ENCODE data around the gene GUK1. TPM values are rescaled to one million over a fixed set of nuclear protein-coding genes. Genes with fewer than 3 reads are reported as not detected.

GUK1 gene
- polyA plus RNA-seq, 1 donor from 2014 or later: 502 TPM

- Histone ChIP-seq H3F3A (ENCODE audit: insufficient read depth, low read length, poor library complexity, severe bottlenecking) (no peaks in the 10 kb centered on the region), H3K9ac (ENCODE audit: low read length) (no peak overlapping the region), H3K9me2 (ENCODE audit: insufficient read depth, low read length) (no peaks in the 10 kb centered on the region), H3K9me3 (ENCODE audit: low read length) (no peaks in the 10 kb centered on the region), H3K4me3 (ENCODE audit: low read length) (no peak overlapping the region), H2AFZ (ENCODE audit: low read depth, low read length) (no peak overlapping the region), H3K4me2 (ENCODE audit: low read length) (no peak overlapping the region), H3K27ac (ENCODE audit: low read length) (no peak overlapping the region), H4K20me1 (ENCODE audit: insufficient read depth) (no peaks in the 10 kb centered on the region), H3K79me2 (replicated peaks; ENCODE audit: insufficient read depth, low read length) (no peaks in the 10 kb centered on the region), H3K36me3 (ENCODE audit: insufficient read depth, low read length) (no peaks in the 10 kb centered on the region), H3K27me3 (ENCODE audit: insufficient read depth, low read depth, low read length) (no peaks in the 10 kb centered on the region)
- TF ChIP-seq POLR2AphosphoS5 (IDR thresholded peaks at IDR 0.05) (no peak), MXI1 (conservative IDR thresholded peaks at IDR 0.05; ENCODE audit: poor library complexity, severe bottlenecking) (no peak), SMC3 (conservative IDR thresholded peaks at IDR 0.05; ENCODE audit: poor library complexity) (no peak), RAD21 (conservative IDR thresholded peaks at IDR 0.05) (no peak), TAF1 (IDR thresholded peaks at IDR 0.05; ENCODE audit: low read depth) (no peak), EZH2 (IDR thresholded peaks at IDR 0.05; ENCODE audit: borderline replicate concordance, insufficient read depth, low read length, poor library complexity, severe bottlenecking) (no peak), EP300 (conservative IDR thresholded peaks at IDR 0.05; ENCODE audit: poor library complexity, severe bottlenecking) (no peak)
- TF ChIP-seq, protein P1, sequence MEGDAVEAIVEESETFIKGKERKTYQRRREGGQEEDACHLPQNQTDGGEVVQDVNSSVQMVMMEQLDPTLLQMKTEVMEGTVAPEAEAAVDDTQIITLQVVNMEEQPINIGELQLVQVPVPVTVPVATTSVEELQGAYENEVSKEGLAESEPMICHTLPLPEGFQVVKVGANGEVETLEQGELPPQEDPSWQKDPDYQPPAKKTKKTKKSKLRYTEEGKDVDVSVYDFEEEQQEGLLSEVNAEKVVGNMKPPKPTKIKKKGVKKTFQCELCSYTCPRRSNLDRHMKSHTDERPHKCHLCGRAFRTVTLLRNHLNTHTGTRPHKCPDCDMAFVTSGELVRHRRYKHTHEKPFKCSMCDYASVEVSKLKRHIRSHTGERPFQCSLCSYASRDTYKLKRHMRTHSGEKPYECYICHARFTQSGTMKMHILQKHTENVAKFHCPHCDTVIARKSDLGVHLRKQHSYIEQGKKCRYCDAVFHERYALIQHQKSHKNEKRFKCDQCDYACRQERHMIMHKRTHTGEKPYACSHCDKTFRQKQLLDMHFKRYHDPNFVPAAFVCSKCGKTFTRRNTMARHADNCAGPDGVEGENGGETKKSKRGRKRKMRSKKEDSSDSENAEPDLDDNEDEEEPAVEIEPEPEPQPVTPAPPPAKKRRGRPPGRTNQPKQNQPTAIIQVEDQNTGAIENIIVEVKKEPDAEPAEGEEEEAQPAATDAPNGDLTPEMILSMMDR (IDR thresholded peaks at IDR 0.05; ENCODE audit: poor library complexity, severe bottlenecking): no peak
- TF ChIP-seq, protein P2, sequence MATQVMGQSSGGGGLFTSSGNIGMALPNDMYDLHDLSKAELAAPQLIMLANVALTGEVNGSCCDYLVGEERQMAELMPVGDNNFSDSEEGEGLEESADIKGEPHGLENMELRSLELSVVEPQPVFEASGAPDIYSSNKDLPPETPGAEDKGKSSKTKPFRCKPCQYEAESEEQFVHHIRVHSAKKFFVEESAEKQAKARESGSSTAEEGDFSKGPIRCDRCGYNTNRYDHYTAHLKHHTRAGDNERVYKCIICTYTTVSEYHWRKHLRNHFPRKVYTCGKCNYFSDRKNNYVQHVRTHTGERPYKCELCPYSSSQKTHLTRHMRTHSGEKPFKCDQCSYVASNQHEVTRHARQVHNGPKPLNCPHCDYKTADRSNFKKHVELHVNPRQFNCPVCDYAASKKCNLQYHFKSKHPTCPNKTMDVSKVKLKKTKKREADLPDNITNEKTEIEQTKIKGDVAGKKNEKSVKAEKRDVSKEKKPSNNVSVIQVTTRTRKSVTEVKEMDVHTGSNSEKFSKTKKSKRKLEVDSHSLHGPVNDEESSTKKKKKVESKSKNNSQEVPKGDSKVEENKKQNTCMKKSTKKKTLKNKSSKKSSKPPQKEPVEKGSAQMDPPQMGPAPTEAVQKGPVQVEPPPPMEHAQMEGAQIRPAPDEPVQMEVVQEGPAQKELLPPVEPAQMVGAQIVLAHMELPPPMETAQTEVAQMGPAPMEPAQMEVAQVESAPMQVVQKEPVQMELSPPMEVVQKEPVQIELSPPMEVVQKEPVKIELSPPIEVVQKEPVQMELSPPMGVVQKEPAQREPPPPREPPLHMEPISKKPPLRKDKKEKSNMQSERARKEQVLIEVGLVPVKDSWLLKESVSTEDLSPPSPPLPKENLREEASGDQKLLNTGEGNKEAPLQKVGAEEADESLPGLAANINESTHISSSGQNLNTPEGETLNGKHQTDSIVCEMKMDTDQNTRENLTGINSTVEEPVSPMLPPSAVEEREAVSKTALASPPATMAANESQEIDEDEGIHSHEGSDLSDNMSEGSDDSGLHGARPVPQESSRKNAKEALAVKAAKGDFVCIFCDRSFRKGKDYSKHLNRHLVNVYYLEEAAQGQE (IDR thresholded peaks at IDR 0.05; ENCODE audit: borderline replicate concordance): no peak
These were observed 10.0 kb downstream of the GUK1 start for GRCh38 chr1:228150120-228150460.

DNA sequence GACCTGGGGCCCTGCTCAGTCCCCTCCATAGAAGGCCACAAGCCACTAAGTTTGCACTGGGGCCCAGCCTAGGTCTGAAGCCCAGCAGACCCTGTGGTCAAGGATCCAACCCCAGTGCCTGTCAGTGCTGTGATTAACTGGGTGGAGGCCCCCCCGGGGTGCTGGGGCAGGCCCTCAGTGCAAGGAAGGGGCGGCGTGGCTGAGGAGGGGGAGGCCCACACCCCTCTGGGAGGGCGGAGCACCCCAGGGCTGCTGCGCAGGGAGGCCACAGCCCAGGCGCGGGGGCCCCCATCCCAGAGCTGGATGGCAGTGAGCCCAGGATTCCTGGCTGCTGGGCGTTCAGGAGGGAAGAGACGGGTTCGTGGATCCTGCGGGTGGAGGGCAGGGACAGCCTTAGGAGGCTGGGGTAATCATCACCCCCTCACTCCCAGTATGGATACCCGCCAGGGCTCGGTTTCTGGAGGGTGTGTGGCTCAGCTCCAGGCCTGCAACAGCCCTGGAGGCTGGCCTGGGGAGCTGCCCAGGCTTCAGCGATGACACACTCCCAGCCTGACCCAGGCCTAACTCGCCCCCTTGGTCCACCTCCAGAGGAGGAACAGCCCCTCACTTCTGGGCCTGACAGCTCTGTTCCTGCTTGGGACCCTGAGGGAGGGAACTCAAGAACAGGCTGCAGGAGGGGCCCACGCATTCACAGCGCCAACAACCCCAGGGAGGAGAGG is 10.5 kb downstream of the GUK1 start:
- Histone ChIP-seq H3K9ac (ENCODE audit: low read length) (no peak overlapping the region), H3K4me3 (ENCODE audit: low read length) (no peak overlapping the region), H3F3A (ENCODE audit: insufficient read depth, low read length, poor library complexity, severe bottlenecking) (no peaks in the 10 kb centered on the region), H3K9me3 (ENCODE audit: low read length) (no peaks in the 10 kb centered on the region), H3K27me3 (ENCODE audit: insufficient read depth, low read depth, low read length) (no peaks in the 10 kb centered on the region), H3K9me2 (ENCODE audit: insufficient read depth, low read length) (no peaks in the 10 kb centered on the region), H3K4me2 (ENCODE audit: low read length) (no peak overlapping the region), H4K20me1 (ENCODE audit: insufficient read depth) (no peaks in the 10 kb centered on the region), H3K79me2 (replicated peaks; ENCODE audit: insufficient read depth, low read length) (no peaks in the 10 kb centered on the region), H2AFZ (ENCODE audit: low read depth, low read length) (no peak overlapping the region), H3K36me3 (ENCODE audit: insufficient read depth, low read length) (no peaks in the 10 kb centered on the region), H3K27ac (ENCODE audit: low read length) (no peak overlapping the region)
- TF ChIP-seq RAD21 (conservative IDR thresholded peaks at IDR 0.05): no peak
- no peak for TF ChIP-seq SMC3 (conservative IDR thresholded peaks at IDR 0.05; ENCODE audit: poor library complexity)
- TF ChIP-seq, protein P2 (IDR thresholded peaks at IDR 0.05; ENCODE audit: borderline replicate concordance): no peak
- TF ChIP-seq, protein P1 (IDR thresholded peaks at IDR 0.05; ENCODE audit: poor library complexity, severe bottlenecking): no peak
